Head of caudate nucleus (tissue), 42 donors: ENCODE data around the gene KLF16.
A peak's percentile ranks its signal among the peaks of the same experiment; 100 is the strongest.

ENCODE experiments used
- DNase-seq, 42 donors: peaks; one replicate each; pipeline versions ENCODE4 v3.0.0 to v3.0.0-alpha.2; 2020 to 2021; ENCODE audit warnings: mixed read lengths in 7 of 42
- intact Hi-C: fragments of 100-400 bp; cut with DNase I; formaldehyde crosslinking; loops from one replicate; pipeline ENCODE4 v1.15.0; 2022

The KLF16 gene

GRCh38 chr19:1832046-1832663 lies 31.2 kb downstream of the KLF16 start:
- intact Hi-C loops, result no loop called here

GRCh38 chr19:1830978-1831377 lies 32.4 kb downstream of the KLF16 start:
- no peak for DNase-seq
- intact Hi-C loops, result no loop called here

More at GRCh38 chr19:1832046-1832663, 31.2 kb downstream of the KLF16 start:
- no peak for DNase-seq

GRCh38 chr19:1830568-1830967 lies 32.8 kb downstream of the KLF16 start:
- no peak for DNase-seq
- intact Hi-C loops, result no loop called here

GRCh38 chr19:1829958-1830357 lies 33.4 kb downstream of the KLF16 start:
- intact Hi-C loops, result no loop called here
- DNase-seq, result no peak

- intact Hi-C loops, result no loop called here
- DNase-seq, result no peak
These were observed 34.8 kb downstream of the KLF16 start for GRCh38 chr19:1828279-1829238.

GRCh38 chr19:1827566-1828278 lies 35.7 kb downstream of the KLF16 start:
- no peak for DNase-seq
- intact Hi-C loops, result no loop called here

GRCh38 chr19:1826557-1827521 lies 36.5 kb downstream of the KLF16 start:
- DNase-seq, result no peak
- intact Hi-C loops, result no loop called here

GRCh38 chr19:1825909-1826556 lies 37.3 kb downstream of the KLF16 start:
- peak; percentile 48 to 92 (median 76) for DNase-seq
- intact Hi-C loops, result no loop called here

GRCh38 chr19:1824252-1824622 lies 39.1 kb downstream of the KLF16 start:
- no peak for DNase-seq
- intact Hi-C loops, result no loop called here

- intact Hi-C loops, result no loop called here
- DNase-seq, result no peak
These were observed 39.7 kb downstream of the KLF16 start for GRCh38 chr19:1823539-1824251.

- intact Hi-C loops, result no loop called here
- no peak for DNase-seq
These were observed 40.4 kb downstream of the KLF16 start for GRCh38 chr19:1823020-1823419.

- intact Hi-C loops, result no loop called here
- no peak for DNase-seq
These were observed 41.2 kb downstream of the KLF16 start for GRCh38 chr19:1822210-1822609.

GRCh38 chr19:1819341-1820255 lies 43.8 kb downstream of the KLF16 start:
- intact Hi-C loops, result no loop called here

GRCh38 chr19:1818549-1819195 lies 44.7 kb downstream of the KLF16 start:
- intact Hi-C loops, result no loop called here
- no peak for DNase-seq

More at GRCh38 chr19:1819341-1820255, 43.8 kb downstream of the KLF16 start:
- no peak for DNase-seq

GRCh38 chr19:1817553-1818179 lies 45.7 kb downstream of the KLF16 start:
- intact Hi-C loops, result no loop called here
- DNase-seq, result no peak
